NCI-H1092 (cell line): ENCODE results near the gene PPP1R1C.

Source experiments
- DNase-seq: peaks from one replicate; lab custom pipeline; 2025; lab: John Stamatoyannopoulos, UW

Gene PPP1R1C

GRCh38 chr2:181972431-181973170, 13.1 kb upstream of the PPP1R1C start:
- no peak for DNase-seq

- no peak for DNase-seq
These were observed 12.4 kb upstream of the PPP1R1C start for GRCh38 chr2:181973171-181973783.

- DNase-seq, result no peak
These were observed 7.8 kb upstream of the PPP1R1C start for GRCh38 chr2:181977661-181978350.

DNA sequence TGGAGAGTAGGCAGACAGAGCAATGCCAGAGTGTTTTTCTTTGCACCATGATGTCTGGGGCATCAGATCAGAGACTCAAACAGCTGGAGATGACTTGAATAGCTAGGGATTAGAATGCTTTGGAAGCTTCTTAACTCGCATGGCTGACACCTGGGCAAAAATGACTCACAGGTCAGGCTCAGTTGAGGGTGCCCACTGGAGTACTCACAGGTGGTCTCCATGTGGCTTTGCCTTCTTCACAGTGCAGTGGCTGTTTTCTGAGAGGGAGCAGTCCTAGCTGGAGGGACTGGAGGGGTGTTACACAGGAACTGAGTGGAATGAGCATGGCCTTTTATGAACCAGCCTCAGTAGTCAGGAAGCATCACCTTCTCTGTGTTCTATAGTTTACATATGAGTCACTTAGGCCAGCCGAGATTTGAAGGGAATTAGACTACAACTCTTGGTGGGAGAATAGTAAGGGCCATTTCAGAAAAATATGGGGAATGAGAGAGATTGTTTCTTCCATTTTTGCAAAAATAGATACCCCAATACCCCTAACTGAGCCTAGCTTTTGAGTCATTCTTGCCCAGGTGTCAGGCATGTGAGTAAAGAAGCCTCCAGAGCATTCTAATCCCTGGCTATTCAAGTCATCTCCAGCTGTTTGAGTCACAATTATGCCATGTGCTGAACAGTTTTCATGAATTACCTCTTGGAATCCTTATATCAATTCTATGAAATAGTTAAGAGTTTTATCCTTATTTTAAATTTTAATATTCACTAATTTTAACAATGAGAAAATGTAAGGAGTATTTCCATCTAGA, 7.1 kb upstream of the PPP1R1C start:
- no peak for DNase-seq

DNA sequence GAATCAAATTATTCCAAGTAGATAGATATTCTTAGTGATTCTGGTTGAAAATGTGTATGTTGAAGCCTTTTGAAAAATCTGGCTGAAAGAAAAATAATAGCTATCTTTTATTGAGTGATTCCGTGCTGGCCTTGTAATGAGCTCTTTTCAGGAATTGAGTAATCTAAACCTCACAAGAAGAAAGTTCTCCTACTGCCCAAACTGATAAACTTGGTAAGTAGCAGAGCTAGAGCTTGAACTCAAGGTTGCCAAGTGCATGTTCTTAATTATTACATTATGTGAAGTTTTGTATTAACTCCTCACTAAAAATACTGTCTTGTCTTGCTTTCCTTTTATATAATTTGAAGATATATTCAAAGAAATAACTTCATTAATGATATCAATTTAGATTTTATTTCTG, 1.6 kb upstream of the PPP1R1C start:
- no peak for DNase-seq

DNA sequence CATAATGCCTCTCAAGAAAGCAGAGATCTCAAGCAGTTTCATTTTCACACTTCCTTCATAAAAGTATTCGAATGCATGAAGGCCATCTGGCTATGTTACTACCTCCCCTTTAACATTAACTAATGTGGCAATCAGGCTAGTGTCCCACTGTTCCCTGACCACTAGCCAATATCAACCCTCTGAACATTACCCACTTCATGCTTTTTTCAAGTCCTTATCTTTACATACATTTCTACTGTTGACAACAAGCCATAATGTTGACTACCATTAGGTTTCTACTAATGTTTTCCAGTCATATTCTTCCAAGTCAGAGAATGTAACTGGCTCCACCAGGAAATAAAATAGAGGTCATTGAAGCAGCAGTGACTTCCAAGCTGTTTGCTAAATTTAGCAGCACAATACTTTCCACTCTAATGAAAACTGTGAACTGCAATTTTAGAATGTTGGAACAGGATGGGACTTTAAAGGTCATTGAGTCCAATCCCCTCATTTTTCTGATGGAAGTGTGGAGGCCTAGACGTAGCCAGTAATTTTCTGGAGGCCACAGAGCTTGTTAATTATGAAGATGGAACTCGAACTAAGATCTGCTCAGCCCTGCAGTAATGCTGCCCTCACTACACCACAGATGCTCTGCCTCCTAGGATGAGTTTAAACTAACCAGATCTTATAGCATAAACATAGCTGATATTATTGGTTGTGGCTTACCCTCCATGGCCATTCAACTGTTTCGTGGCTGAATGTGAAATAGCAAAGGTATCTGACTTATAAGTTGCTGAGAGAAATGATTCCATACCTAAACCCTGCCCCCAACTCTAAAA, 630 bp upstream of the PPP1R1C start:
- no peak for DNase-seq

DNA sequence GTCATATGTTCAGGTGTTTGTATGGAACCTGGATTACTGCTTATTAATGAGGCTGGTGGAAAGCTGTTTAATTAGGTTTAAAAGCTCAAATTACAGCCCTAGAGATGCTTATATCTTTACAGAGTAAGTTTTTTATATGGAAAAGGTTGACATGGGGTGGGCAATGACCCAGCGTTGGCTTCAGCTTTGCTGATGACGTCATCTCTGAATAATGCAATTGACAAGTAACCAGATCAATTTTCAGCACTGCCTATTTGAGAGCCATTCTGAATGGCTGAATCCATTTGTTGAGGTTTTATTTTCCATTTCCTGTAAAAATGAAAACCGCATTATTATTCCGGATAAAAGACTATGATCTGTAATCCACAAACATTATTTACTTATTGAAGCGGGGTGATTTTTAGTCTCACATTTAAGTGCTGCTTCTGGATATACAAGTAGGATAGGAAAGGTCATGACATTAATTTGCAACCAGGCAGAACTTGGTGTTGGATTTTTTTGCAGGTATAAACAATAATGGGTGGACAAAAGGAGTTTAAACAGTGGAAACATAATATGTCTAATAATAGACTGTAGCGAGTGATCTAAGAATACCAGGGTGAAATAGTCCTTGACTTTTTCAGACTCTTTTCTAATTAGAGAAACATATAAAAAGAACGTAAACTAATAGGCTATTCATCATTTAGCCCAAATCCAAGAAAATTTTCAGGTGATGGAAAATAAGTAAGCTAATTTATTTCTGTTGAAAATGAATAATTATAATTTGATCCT, 2.7 kb downstream of the PPP1R1C start:
- DNase-seq, result no peak

DNA sequence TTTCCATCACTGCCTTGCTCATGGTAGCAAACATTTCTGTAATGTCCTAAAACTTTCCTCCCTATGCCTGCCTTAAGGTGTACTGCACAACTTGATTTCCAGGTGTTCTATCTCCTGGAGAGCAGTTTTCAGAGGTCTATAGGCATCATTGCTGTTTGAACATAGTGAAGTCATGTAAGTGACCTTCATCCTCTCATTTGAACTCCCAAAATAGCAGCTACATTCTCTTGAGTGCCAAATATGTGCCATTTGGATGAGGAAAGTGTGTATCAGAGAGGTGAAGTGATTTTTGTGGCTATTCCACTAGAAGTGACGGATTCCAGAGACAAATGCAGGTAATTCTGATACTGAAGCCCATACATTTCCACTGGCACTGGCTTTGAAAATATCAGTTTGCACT, 3.4 kb downstream of the PPP1R1C start:
- DNase-seq, result no peak

DNA sequence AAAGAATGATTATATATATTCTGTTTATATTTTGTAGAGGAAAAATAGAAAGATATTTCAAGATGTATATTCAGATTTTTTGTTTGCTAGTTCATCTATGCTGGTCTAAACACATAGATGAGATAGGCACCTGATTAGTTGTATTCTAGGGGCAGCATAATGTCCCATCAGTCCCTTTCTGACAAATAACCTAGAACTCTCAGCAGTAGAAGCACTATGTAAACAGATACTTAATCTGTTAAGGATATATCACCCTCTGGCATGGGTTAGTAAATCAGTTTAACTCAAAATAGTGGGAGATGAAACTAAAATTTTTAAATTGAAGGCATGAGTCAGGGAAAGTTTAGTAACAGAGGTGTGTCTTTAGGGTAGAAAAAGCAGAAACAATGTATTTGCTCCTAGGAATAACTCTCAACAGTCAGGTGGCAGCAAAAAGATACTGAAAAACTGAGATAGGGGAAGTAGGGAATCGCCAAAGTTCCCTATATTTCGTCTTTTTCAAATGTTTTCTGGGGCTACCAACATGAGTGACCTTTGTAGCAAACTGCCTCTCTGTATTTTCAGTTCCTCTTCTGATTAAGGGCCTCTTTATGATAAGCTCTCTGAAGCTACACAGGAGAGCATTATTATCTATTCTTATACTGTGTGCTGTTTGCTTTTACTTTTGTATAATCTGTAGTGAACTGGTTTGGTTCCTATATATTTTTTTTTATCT, 5.7 kb downstream of the PPP1R1C start:
- DNase-seq, result no peak

DNA sequence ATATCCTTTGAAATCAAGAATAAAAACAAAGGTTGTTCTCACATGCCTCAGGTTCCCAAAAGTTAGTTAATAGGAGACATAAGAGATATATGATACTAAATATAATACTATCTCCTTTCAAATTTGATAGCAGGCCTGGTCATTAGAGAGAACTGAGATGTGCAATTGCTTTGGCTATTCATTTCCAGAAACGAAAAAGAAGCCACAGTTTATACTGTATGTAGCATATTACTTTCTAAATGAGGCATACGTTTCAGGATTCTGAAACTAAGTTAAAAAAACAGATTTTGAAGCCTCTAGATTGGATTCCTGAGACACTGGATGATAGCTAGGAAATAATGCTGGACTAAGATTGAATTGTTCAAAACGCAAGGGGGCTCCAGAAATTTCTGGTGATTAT, 7.1 kb downstream of the PPP1R1C start:
- no peak for DNase-seq

DNA sequence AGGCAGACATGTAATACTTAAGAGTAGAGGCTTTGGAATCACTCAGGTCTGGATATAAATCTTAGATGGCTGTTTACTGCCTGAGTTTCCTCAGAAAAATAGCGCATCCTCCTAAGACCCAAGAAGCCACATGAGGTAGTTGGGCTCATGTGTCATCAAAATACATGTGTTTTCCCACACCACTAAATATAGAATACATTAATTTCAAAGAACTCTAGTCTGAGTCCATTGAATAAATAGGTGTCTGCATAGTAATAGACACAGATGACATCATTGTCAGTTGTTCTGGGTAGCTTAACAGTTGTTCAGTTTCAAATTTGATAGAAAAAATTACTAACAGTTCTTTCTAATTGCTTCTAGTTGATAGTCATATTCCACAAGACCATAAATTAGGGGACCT, 9.6 kb downstream of the PPP1R1C start:
- no peak for DNase-seq

- DNase-seq, result peak; percentile 43
These were observed 12.6 kb downstream of the PPP1R1C start for GRCh38 chr2:181998041-181998835.

DNA sequence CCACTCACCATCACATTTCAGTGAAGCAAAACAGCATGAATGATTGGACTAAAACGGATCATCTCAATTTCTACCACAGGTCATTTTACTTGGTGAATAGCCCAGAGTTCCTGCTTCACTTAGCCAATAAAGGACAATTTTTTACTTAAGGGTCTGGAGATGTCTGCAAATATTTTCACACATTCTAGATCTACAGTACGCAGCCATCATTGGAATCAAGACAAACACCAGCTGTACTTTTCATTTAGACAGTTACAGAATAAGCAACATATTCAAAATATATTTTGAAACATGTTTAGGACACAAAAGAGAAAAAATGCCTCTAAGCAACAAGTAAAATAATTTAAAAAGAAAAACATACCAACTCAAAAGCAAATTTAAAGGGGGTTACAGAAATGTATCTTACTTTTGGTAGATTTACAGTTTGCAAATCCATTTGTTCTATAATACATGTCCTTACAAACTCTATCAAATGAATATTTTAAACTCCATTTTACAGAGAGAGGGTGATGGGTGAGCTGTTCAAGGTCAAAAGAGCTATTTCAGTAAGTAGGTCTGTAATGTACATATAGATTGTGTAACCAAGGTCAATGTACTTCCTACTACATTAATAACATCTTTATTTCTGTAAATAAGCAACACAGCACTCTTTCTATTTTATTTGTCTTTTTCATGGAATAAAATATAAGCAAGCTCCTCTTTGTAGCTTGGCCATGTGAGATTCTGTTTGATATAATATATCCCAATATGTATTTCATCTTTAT, 13.4 kb downstream of the PPP1R1C start:
- DNase-seq, result peak; percentile 62

DNA sequence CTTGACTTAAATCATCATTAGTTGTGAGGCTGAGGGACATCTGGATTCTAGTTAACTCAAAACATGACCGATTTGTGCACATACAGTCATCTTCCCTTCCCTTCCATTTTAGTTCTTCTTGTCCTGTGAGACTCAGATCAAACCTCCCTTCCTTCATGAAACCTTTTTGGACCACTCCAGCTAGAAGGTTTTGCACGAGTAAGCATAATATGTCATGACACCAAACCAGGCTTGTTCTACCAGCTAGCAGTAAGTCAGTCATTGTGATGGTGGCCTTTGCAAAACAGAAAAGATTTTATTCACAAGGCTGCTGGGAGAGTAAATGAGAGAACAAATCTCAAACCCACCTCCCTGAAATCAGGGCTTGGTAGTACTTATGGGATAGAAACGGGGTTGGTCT, 14.3 kb downstream of the PPP1R1C start:
- DNase-seq, result no peak

- DNase-seq, result no peak
These were observed 19.4 kb downstream of the PPP1R1C start for GRCh38 chr2:182004945-182005520.

DNA sequence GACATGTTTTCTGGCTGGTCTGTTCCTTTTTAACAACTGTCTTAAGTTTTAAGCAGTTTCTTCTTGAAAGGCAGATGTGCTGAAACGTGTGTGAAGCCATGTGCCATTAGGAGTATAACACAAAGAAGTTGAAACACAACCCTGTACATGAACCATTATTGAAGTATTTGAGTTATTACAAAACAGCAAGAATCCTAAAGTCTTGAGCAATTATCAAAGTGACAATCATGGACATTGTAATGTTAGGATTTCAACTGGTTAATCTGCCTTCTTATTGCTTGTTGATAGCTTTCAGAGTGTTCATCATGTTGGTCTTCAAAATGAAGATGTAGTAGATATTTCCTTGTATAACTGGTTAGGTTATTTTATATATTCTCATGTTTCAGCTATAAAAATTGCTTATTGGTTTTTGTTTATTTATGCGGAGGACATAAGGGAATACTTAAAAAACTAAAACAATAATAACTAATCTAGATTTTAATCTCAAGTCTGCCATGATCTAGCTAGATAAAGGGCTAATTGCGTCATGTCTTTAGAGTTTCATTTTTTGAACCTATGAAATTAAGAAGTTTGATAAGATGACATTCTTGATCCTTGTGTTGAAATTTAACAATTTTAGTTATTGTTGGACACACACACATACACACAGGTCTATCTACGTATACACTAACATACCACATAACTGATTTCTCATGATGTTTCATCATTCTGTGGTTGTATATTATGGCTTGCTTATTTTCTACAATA, 21.1 kb downstream of the PPP1R1C start:
- DNase-seq, result no peak

- DNase-seq, result no peak
These were observed 28.6 kb downstream of the PPP1R1C start for GRCh38 chr2:182014284-182014683.
